GM12873 (cell line): ENCODE measurements around the gene CUL4B.

Experiments used
- CTCF ChIP-seq: IDR thresholded peaks from 2 replicates; pipeline ENCODE4 v1.5.1; 2012; ENCODE audit warnings: low read depth, mild to moderate bottlenecking, moderate library complexity, low read length, control low read depth; ENCODE audit not compliant: insufficient read depth; ENCODE audit errors: missing control alignments

CUL4B gene

GRCh38 chrX:120568609-120569008, 7.8 kb upstream of the CUL4B start:
- TF ChIP-seq CTCF = no peak

DNA sequence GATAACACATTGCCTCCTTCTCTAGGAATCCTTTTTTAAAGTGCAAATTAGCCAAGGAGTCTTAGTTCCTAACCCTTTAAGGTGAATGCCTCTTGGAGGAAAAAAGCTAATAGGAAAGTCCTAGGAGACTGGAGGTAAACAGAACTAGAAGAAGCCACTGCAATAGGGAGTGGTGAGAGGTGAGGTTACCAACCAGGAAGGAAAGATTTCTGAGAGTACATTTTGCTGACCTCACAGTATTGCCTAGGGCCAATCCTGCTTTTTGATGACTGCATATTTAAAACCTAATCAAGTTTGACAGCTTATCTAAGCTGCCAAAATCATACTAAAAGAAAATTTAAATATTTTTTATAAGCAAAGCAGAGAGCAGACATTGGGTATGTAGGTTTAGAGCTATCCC, 7.3 kb upstream of the CUL4B start:
- no peak for TF ChIP-seq CTCF

GRCh38 chrX:120566817-120567216, 6.1 kb upstream of the CUL4B start:
- no peak for TF ChIP-seq CTCF

DNA sequence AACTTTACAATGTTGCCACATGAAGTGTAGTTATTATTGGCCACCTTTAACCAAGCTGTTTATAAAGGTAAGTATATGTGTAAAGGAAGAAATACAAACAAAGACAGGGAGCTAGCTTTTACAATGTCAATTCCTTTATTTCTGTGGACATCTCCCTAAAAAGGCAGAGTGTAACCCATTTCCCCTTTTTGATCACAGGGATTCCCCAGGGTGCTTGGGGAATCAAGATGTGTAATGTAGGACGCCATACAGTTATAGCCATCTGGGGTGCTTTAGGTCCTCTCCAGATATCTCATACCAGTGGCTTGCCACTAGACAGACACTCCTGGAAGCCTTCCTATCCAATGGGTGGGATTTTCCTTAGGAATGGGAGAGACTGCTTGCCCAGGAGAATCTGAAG, 4.2 kb upstream of the CUL4B start:
- no peak for TF ChIP-seq CTCF

DNA sequence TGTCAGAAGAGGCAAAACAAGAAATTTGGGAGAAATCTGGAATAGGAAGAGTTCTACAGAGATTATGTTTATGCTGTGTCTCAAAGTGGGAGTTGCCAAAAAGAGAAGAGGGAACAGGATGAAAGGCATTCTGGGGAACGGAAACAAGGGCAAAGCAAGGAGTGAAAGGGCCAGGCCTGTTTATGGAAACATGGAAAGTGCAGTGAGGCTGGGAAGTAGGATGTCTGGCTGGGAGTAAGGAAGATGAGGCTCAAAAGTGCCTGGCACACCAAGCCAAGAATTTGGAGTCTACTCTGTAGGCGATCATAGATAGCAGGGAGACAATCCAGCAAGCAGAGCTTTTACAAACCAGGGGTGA, 1.8 kb upstream of the CUL4B start:
- TF ChIP-seq CTCF = no peak

- no peak for TF ChIP-seq CTCF
Measured at GRCh38 chrX:120561634-120562568, 1.1 kb upstream of the CUL4B start.

GRCh38 chrX:120560405-120560841, 339 bp downstream of the CUL4B start:
- no peak for TF ChIP-seq CTCF
